MM.1S (cell line): Measurements from ENCODE around the gene MECP2.

Source experiments
- EZH2 ChIP-seq: fragments of 300-600 bp; sonication (generic); optimal IDR thresholded peaks from 2 replicates; pipeline ENCODE3; 2017; ENCODE audit warnings: low read depth, mild to moderate bottlenecking, antibody characterized with exemption, low read length, mixed read lengths
- EZH2phosphoT487 ChIP-seq: fragments of 300-600 bp; sonication (generic); IDR thresholded peaks from 2 replicates; pipeline ENCODE4 v1.6.1; 2018; ENCODE audit warnings: antibody characterized with exemption, low read length
- TF ChIP-seq, protein P1 (sequence below): fragments of 300-600 bp; sonication (generic); IDR thresholded peaks from 2 replicates; pipeline ENCODE4 v1.5.1; 2016; ENCODE audit warnings: antibody characterized with exemption, low read length, mixed read lengths

DNA sequence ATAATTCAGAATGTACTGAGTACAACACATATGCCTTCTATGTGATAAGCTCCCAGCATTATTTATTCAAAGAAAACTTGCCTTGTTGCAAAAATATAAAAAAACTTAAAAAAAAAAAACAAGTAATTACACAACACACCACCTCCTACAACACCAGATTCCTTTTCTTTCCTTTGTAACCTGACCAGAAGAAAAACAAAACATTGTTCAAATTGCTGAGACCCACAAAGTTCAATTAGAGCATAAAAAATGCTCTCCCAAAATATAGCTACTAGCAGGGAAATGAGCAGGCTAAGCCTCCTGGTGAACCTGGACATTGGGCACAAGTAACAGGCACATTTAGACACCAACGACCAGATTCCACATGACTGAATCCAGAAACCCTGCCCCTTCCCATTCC, 38.3 kb downstream of the MECP2 start:
- TF ChIP-seq, protein P1, sequence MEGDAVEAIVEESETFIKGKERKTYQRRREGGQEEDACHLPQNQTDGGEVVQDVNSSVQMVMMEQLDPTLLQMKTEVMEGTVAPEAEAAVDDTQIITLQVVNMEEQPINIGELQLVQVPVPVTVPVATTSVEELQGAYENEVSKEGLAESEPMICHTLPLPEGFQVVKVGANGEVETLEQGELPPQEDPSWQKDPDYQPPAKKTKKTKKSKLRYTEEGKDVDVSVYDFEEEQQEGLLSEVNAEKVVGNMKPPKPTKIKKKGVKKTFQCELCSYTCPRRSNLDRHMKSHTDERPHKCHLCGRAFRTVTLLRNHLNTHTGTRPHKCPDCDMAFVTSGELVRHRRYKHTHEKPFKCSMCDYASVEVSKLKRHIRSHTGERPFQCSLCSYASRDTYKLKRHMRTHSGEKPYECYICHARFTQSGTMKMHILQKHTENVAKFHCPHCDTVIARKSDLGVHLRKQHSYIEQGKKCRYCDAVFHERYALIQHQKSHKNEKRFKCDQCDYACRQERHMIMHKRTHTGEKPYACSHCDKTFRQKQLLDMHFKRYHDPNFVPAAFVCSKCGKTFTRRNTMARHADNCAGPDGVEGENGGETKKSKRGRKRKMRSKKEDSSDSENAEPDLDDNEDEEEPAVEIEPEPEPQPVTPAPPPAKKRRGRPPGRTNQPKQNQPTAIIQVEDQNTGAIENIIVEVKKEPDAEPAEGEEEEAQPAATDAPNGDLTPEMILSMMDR = no peak
- TF ChIP-seq EZH2phosphoT487 (no peak), EZH2 (no peak)
